TTC549 (cell line): ENCODE results near the gene JMJD4.

ENCODE experiments used
- FAIRE-seq: peaks from 2 replicates; lab custom pipeline; 2012; peaks lifted over from hg19 to GRCh38; lab: Jason Lieb, UNC

Gene JMJD4

DNA sequence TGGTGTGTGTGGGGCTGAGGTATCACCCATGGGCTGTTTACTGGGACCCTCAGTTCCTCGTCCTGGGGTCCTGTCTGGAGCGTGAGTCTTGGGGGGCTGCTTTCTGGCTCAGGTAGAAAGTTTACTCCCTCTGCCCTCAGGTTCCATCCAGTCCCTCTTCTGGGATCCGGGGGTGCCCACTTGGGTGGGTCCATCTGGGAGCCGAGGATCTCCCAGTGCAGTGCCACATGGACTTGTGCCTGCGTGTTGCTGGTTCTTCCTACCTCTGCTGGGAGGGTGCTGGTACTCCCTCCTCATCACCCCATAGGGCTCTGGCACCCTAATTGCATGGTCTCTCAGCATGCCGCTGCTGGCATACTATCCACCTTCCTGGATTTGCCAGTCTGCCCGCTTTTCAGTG, 14.1 kb upstream of the JMJD4 start:
- FAIRE-seq, result no peak

DNA sequence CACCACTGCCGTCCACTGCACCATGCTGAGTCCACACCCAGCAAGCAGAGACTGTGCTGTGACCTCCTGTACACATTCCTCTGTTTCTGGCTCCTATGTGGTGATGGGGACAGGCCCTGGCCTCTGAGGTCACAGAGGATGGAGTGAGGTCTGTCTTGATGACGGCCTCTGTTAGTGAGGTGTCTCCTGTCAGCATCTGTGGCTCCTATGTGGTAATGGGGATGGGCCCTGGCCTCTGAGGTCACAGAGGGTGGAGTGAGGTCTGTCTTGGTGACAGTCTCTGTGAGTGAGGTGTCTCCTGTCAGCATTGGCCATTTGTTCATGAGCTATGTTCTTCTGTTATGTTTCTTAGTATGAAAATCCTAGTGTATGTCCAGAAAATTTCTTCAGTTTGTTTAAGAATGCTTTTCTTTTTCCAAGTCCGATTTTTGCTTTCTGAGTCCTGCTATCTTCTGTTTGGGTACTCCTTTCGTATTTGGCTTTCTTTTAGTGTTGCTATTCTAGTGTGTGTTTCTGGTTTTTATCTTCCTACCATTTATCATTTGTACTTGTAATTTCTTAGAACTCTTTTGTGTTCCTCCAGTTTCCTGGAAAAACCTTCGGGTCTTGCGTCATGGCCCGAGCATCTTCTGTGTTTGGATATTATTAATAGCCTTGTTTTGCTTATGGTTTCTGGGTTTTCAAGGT, 13.5 kb upstream of the JMJD4 start:
- FAIRE-seq, result no peak

DNA sequence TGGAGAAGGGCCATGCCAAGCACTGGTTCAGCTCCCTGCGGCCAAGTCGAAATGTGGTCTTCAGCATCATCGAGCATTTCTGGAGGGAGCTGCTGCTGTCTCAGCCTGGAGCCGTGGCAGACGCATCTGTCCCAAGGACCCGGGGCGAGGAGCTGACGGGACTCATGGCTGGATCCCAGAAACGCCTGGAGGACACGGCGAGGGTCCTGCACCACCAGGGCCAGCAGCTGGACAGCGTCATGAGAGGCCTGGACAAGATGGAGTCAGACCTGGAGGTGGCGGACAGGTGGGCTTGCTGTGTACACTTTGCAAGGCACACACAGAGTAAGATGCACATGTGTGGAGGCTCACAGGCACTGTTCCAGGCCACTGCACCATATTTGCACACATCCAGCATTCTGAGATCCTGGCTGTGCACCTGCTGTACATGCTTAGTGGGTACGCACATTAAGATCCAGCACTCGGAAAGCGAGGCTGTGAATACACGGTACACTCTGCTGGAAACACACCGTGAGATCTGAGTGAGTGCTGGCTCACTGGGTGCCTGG, 12.9 kb upstream of the JMJD4 start:
- FAIRE-seq, result no peak

DNA sequence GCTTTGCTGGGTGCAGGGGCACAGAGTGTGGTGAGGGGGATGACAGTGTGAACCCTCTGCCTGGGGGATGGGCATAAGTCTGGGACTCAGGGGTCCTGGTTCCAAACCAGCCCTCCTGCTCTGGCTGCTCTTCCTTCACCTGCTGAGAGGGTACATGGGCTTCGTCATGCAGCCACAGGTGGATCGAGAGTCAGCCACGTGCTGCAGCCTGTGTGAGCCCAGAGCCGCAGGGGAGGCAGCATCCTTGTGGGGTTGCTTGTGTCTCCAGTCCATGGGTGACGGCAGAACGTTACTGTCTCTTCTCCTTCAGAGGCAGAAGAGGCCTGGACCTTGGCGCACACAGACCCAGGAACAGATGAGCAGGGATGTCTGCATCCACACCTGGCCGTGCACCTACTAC, 12.3 kb upstream of the JMJD4 start:
- no peak for FAIRE-seq

DNA sequence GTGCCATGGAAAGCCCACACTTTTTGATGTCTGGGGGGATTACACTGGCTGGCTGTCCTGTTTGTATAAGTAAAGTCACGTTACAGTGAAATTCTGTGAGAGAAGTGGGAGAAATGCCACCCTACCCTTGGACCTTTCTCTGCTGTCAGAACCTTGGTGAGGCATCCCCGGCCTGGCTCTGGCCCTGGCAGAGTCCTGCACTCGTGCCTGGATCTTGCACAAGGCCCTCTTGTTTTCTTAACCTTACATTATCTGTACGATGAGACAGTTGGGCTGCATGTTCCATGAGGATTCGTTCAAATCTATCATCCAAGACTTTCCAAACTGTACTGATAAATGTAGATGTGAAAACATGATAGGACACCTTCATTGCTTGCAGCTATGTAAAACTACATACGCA, 11.6 kb upstream of the JMJD4 start:
- FAIRE-seq, result no peak

DNA sequence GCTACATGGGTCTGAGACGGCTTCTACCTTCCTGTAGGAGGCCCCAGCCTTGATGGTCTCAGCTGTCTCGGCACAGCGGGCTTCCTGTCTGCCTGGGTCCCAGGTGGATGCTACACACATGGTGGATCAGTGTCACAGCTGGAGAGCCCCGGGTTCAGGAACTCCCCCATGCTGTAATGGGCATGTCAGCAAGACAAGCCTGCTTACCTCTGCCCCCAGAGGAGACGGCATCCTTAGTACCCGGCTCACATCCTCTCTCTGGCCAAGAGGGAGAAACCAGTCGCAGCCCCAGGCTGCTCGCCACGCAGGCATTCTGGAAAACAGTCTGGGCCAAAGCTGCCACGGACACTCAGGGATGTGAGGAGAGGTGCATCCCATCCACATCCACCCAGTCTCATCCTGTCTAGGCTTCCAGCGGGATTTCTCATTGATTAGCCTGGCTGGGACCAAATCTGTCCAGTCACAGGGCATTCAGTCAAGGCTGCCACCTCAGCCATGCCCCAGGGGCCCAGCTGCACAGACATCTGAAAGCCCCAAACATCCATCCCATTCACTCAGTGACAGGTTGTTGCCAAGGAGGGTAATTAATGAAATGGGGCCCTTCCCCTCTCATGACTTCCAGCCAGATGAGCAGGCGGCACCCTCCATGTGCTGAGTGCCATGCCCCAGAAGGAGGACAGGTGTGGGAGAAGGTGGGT, 10.6 kb upstream of the JMJD4 start:
- no peak for FAIRE-seq

DNA sequence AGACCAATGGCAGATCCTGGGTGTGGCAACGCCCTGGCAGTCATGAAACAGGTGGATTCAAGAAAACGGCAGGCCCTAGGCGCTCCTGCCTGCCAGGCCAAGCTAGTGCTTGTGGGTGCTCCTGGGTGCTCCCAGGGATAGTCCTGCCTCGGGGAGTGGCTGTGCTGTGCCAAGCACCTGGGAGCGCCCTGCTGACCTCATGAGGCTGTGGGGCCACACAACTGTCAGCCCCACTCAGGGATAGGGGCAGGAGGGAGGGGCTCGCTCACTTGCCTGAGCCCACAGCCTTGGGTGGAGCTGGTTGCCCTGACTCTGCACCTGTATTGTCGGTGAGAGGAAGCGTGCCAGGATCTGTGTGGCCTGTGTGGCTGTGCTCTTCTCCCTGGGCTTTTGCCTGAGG, 9.6 kb upstream of the JMJD4 start:
- no peak for FAIRE-seq

DNA sequence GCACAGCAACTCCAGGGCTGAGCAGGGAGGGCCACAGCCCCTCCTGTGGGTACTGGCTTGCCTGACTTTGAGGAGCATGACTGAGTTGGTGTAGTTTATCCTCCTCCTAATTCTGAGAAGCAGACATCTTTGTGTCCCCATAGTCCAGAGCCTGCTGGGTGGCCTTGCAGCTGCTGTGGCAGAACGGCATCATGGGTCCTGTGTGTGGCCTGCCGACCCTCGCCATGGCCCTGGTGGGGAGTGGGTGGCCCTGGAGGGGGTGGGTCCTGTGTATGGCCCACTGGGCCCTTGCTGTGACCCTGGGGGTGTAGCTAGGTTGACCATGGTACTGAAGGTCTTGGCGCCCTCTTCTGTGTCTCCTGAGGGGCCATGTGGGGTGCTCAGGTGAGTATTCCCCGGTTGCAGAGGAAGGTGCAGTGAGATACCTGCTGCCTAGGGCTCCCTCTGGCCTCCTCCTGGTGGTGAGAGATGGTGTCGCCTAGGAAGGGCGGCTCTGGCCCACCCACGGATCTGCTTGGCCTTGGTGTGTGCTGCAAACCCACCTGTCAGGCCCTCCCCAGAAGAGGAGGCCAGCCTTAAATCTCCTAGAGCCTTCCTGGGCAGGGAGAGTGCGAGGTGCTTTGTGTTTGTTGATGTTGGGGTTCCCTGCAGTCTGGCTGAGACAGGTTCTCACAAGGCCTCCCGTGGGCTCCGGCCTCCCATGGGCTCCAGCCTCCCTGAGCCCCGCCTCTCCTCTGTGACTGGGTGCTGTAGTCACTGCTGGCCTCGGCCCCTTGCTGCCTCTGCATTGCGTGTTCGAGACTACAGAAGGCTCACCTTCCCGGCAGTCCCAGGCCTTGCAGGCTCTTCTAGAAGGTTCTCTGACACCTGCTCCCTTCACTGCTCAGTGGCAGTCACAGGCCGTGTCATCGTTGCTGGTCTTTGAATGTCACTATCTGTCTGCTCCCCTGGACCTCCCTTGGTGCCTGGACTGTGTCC, 7.9 kb upstream of the JMJD4 start:
- no peak for FAIRE-seq

DNA sequence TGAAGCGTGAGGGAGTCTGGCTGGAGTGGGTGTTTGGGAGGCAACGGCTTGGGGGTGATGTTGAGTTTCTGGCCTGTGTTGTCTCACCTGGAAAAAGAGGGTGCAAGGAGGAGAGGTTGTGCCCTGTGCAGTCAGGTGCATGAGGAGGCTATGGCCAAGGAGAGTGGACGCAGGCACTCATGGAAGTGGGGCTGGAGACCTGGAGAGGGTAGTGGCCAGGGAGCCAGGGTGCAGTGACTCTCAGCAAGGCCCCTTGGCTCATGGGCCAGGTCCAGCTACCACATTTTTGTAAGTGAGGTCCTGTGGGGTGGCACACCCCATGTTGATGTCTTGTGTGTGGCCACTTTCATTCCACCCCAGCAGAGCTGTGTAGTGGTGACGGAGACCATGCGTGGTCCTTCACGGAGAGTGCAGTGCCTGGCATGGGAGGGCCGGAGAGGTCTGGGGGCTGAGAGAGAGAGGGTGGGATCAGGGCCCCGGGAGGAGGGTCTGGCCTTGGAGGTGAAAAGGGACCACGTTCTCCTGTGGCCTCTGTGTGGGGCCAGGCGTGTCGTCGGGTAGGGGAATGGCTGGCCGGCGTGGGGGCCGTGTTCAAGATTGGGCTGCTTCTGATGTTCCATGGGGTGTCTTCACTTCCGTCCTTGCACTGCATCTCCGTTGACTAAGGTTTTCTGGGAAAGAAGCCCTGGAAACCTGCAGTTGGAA, 6.2 kb upstream of the JMJD4 start:
- no peak for FAIRE-seq

DNA sequence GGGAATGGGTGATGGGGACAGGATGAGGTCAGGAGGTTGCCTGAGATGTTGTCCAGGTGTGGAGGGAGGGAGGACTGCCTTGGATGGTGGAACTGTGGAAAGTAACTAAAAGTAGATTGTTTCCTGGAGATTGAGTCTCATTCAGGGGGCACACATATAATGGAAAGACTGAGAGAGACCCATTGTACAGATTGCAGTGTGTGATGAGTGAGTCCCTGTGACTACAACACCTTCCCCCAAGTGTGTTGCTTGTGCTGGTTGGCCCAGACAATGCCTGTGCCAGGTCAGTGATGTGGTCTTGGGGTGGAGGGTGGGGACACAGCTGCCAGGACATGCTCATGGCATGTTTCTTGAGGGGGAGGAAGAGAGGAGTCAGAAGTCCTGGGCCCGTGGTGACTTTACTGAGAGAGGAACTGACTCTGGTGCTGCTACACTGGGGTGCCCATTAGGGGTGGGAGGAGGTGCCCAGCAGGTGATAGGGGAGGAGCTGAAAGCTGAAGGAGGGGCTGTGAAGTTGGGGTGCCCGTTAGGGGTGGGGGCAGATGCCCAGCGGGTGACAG, 5.4 kb upstream of the JMJD4 start:
- FAIRE-seq, result no peak

DNA sequence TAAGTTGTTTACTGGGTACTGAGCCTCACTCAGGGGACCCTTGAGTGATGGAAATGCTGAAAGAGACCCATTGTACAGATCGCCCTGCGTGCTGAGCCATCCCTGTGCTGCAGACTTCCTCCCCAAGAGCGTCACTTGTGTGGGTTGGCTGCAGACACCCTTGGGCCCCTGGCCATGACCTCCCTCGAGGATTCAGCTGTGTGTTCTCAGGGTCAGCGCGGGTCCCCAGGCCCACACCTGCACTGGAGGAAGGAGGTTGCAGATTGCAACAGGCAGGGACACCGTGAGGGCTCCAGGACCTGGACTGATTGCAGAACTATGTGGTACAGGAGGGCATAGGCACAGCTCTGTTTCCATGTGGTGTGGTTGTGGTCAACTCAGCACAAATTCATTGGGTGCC, 4.5 kb upstream of the JMJD4 start:
- FAIRE-seq, result no peak

DNA sequence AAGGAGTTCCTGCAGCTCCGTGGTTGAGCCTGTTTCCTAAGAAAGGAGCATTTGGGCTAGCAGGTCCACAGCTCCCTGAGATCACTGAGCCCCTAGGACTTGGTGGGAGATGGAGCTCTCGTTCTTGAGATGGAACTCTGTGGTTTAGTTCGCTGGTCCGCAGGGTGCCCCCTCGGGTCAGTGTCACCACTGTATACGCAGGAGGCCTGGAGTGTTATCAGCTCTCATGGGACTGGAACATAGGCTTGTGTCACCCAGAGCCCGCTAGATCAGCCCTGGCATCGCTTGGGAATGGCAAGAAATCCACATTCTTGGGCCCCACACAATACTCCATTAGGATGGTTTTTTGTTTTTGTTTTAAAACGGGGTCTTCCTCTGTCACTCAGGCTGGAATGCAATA, 3.7 kb upstream of the JMJD4 start:
- no peak for FAIRE-seq

DNA sequence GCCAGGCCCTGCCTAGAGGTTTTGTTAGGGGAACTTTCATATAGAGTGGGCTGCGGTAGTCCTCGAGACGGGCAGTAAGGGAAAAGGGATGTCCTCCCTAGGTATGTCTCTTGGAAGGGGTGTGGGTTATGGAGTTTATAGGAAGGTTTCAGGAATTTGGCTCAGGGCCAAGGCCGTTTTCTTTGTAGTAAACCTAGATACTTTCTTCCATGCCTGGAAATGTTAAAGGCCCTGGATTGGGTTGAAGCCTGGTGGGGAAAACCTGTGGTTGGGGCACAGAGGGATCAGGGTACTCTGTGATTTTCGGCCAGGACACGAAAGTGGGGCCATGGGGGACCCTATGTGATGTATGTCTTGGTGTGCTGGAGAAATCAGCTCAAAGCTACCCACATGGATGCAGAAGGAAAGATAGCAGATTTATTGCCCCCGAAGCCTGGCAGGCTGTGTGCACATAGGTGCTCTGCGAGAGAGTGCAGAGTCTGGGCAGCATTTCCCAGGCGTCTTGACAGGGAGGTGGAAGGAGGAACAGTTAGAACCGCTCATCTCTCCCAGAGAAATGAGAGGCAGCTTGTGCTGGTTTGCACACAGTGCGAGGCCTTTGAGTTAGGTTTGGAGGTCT, 1.8 kb upstream of the JMJD4 start:
- no peak for FAIRE-seq

DNA sequence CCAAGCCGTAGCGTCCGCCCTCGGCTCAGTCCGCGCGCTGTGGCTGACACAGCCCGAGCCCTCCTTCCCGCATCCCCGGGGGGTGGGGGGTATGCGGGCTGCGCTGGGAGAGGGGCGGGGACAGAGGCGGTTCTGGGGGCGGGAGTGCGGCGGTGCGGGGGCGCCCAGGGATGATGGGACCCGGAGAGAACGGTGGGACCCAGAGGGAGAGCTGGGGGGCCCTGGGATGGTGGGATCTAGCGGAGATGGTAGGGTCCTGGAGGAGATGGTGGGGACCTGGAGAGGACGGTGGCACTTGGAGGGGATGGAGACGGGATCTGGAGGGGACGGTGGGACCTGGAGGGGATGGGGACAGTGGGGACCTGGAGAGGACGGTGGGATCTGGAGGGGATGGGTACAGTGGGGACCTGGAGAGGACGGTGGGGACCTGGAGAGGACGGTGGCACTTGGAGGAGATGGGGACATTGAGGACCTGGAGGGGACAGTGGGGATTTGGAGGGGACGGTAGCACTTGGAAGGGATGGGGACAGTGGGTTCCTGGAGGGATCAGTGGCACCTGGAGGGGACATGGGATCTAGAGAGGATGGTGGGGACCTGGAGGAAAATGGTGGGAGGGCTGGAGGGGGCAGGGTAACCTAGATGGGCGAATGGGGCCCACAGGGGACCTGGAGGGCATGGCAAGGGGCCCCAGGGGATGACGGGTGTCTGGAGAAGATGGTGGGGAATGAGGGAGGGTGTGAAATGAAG, 610 bp upstream of the JMJD4 start:
- no peak for FAIRE-seq

DNA sequence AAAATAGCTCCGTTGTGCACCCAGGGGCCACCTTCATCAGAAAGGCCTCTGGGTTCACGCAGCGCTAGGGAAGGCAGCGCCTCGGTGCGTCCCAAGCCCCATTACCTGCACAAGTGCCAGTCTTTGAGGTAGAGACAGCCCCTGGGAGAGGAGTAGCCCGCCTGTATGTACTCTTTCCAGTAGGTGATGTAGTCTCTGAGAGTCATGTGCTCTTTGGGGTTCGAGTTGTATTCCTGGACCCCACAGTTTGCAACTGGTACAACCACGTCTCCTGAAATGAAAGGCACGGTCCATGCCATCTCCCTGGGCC, 601 bp downstream of the JMJD4 start:
- FAIRE-seq, result no peak

DNA sequence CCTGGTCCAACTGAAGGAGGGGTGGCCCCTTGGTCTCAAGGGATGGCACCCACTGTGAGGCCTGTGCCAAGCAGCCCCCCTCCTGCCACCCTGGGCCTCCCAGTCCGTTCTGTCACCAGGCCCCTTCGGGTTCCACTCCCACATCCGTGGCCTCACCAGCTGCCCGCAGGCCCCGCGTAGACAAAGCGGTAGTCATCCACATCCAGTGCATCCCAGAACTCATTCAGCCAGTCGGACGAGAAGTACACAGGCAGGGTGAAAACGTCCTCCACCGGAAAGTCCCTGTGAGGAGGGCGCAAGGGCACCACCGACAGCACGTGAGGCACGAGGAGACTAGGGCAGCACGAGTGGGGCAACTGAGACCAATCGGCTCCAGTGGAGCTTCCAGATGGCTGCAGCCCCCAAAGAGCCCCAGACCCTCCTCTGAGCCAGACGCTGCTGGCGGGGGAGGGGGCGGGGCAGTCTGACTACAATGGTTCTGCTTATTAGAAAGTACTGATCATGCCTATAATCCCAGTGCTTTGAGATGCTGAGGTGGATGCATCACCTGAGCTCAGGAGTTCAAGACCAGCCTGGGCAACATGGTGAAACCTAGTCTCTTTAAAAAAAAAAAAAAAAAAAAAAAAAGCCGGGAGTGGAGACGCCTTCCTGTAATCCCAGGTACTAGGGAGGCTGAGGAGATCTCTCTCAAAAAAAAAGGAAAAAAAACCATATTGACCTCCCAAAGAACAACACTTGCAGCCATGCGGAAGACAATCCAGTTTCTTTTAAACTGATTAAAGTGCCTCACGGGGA, 1.2 kb downstream of the JMJD4 start:
- FAIRE-seq, result no peak

DNA sequence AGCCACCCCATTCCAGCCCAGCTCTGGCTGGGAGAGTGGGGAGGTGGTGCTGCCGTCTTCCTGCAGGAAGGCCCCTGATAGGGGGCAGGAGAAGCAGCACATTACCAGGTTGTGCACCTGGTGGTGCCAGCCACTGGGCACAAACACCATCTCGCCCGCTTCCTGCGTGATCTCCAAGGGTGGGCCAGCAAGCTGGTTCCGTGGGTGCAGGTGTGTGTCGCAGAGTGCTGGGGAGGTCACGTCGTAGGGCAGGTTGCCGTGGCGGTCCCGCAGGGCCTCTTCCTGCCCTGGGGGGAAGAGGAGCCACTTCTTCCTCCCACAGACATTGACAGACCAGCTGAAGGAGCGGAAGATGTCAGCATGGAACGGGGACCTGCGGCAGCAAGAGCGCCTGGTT, 1.8 kb downstream of the JMJD4 start:
- FAIRE-seq, result no peak

DNA sequence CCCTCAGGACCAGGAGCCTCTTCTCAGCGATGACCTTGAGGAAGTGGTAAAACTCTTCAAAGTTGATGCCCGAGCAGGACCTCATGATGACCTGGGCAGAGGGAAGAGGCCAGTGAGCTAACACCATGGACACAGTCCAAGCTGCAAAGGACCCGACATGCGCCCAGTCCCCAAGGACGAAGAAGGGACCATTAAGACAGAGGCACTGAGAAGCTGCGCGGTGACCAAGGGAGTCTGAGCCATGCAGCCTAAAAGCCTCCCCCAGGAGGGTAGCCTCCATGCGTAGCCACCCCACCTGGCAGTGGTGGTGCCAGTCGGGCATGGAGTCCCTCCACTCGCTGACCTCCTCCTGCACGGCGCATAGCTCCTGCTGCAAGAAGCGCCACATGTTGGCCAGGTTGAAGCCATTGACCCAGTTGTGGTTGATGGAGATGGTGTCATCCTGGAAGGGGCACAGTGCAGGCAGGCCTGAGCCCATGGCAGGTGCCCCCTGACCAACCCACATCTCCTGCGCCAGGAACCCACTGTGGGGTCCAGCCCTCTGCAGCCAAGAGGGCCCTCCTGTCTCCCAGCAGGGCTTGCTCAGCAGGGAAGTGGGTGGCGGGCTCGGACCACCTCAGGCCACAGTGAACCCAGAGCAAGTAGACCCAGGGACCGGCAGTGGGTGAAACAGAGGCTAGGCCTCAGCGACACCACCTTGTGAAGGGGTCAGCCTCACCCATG, 2.4 kb downstream of the JMJD4 start:
- FAIRE-seq, result no peak
